NCI-H526 (cell line): Measurements from ENCODE around the gene SPEM2.
A peak's percentile ranks its signal among the peaks of the same experiment; 100 is the strongest.
"Not testable (repeated sequence)": the region's sequence is repeated elsewhere in the genome, so short reads cannot be mapped to it uniquely, and the experiment has no call there.

Experiments used
- DNase-seq, 2 experiments: peaks; one replicate each; lab custom pipeline; 2025; lab: John Stamatoyannopoulos, UW

SPEM2 gene

DNA sequence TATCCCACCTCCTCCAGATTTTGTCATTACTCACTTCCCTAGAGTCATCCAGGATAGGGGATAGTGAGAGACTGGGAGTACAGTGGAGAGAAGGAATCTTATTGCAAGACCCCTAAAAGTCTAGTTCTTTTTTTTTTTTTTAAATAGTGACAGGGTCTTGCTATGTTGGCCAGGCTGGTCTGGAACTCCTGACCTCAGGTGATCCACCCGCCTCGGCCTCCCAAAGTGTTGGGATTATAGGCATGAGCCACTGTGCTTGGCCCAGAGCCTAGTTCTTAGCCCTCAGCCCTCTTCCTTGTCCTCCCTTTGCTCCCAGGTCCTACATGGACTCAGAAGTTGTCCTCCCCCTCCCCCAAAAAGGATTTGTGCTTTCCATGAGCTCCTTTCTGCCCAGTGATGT lies 16.7 kb downstream of the SPEM2 start:
- no peak for DNase-seq

DNA sequence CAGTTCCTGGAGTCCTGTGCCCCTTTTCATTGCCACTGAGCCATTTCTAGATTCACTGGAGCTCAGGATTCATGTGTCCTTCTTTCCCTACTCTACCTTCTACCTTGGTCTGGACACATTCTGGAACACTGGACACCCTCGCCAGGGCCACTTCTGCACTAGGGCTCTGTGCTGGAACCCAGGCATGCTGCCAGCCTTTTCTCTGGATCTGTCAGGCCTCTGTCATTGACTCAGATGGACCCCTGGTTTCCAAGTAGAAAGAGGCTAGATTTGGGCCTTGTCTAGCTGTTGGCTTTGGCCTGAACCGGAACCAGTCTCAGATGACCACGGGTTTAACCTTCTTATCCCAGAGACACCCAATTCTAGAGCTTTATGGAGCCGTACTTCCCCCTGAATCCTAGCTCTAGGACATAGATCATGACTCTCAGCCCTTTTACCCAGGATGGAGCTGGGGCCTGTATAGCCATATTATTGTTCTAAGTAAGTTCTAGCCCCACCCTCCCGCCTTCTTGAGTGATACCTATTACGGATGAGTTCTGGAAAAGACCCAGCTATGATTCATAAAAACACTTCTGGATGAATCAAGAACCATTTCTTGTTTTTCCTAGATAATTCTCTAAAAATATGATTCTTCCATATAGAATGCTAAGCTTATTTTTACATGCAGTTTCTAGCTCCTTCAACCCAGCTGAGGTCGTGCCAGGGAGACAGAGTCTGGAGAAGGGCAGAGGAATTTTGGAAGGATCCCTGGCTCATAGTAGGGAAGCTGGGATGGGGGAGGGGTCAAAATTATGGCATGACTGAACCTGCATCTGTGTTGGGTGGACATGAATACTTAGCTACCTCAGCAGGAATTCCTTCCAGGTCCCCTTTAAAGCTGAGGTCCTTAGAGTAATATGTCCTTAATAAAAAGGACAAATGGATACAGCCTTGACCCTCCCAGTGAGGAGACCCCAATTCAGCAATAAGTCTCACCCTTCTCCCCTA lies 18.4 kb downstream of the SPEM2 start:
- no peak for DNase-seq

DNA sequence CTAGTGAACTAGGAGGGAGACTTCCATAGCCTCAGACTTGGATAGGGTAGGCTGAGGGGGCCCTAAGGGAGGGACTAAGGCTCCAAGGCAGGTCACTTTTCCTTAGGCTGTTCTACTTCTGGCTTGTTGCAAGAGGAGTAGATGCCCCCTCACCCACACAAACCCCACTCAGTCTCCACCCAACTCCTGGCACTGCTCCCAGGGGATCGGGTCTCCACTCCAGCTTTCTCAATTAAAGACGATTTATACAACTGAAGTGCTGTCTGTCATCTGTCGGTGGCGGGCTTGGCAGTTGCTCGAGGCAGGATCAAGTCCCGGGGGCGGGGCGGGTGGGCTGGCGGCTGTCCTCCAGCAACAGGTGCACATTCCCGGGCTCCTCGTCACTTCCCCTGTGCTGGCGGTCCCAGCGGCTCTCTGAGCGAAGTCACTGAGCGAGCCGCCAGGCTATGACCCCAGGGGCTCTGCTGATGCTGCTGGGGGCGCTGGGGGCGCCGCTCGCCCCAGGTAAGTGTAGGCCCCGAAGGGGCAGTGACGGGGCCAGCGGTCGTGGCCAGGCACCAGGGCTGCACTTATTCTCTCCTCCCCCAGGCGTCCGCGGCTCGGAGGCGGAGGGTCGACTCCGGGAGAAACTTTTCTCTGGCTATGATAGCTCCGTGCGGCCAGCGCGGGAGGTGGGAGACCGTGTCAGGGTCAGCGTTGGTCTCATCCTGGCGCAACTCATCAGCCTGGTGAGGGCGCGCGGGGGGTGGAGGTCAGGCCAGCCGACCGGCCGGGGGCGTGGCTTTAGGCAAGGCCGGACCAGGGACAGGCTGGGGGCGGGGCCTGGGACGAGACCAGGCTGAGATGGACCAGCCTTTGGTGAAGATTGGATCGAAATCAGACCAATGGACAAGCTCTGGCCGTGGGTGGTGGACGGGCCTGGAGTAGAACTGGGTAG lies 19.5 kb downstream of the SPEM2 start, which contains the start of gene CHRNB1:
TSS of gene CHRNB1 (plus strand) at position 380 of the 937 bp plus-strand sequence. CDS start at position 447, 67 bp downstream.
- no peak for DNase-seq

DNA sequence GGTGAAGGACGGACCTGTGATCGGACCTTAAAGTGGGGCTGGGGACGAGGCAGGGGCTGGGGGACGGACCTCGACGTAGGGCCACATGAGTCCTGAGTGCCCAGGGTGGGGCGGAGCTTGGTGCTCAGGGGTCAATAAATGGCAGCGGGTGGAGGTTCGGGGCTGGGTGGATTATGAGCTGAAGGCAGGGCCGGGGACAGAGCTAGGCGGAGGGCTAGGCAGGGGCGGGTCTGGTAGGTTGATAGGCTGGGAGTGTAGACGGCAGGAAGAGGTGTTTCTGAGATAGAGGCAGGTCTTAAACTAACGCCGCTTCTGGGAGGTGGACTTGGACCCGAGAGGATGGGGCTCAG lies 20.2 kb downstream of the SPEM2 start:
- DNase-seq = no peak

DNA sequence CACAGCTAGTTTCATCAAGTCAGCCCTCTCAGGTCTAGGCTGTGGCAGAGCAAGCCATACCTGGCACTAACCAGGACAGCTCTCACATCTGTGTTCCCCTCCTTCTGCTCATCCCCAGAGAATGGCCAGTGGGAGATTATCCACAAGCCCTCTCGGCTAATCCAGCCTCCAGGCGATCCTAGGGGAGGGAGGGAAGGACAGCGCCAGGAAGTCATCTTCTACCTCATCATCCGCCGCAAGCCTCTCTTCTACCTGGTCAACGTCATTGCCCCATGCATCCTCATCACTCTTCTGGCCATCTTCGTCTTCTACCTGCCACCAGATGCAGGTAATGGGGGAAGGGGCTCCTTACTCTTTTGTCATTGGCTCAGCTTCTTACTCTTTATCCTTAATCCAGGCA lies 23.0 kb downstream of the SPEM2 start:
- no peak for DNase-seq

DNA sequence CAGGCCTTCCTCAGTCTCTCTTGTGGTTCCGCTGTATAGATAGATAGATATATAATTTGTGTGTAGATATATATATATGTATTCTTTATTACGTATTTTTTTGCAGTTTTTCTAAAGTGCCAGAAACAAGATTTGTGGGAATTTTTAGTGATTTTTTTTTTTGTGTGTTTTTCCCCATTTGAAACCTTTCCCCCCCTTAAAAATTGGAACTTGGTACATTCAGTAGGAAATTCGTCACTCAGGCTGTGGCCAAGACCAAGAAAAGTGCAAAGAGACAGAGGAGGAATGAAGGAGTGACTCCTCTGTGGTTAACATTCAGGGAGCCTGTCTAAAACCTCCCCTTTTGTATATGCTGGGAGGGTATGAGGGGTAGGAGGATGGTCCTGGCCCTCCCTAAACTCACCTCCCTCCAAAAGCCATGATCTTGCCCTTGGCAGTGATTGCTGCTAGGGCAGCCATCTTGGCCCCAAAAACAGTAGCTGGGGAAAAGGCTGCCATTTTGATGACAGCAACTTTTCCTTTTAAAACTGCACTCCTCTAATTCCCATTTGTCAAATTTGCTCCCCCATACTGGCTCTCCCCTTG lies 34.6 kb downstream of the SPEM2 start:
- DNase-seq = no peak

DNA sequence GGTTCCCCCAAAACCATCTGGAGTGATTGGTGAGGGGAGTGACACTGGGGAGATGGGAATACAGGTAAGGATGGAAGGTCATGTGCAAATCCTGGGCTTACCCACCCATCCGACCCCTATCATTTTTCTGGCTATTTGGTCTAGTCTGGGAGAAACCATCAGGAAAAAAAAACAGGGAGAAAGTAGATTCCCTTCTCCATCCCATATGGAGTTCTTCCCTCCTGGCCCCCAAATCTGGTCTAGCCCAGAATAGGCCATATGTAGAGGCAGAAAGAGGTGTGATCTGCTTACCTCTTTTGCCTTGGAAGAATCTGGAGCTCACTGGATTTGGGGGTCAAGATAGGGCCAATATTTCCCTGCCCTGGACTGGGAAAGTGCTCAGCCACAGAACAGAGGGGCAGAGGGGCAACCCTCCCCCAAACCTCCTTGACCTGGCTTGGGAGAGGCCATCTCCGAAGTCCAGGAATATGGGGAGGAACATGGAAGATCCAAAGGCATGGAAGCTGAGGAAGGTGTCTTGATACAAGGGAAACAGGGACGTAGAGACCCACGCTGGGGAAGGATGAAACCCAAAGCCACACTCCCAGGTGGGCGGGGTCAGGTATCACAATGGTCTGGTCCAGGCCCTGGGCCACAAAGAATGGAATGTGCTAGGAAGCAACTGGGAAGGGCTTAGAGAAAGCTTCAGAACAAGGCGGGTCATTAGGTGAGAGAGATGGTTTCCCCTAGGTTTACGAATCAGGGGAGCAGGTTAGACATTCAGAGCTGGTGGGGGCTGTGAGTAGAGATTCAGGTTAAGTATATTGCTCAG lies 35.6 kb downstream of the SPEM2 start:
- no peak for DNase-seq

DNA sequence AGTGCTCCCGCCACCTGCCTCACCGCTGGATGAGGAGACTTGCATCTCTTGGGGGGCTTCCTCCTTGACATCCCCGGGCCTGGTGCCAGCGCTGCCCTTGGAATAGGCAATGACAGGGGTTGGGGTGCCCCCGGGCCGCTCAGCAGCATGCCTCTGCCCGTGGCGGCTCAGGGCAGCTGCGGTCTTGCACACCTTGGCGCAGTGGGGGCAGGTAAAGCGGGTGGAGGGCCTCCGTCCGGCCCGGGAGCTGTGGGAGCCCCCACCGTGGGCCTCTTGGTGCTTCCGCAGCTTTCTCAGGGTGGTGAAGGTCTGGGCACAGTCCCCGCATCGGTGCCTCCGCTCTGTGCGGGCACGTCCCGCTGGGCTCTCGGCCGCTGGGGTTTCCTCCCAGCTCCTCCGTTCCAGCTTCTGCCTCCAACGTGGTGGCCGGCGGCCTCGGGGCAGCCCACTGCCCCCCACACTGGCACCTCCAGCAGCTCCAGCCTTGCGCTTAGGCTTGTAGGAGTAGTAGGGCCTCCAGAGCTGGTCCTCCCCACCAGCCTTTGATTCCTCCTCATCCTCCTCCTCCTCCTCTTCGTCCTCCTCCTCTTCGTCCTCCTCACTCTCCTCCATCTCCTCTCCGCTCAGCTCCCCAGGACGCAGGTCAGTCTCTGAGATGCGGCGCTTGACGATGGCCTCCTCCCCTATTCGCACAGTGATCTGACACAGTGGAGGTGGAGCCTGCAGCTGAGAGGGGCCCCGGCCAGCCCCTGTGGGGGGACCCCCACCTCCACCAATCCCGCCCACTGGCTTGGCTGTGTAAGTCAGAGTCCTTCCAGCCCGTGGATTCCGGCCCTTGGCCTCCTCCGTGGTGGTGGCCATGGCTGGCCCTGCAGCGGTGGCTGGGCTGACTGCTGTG lies 37.3 kb downstream of the SPEM2 start:
- no peak for DNase-seq

DNA sequence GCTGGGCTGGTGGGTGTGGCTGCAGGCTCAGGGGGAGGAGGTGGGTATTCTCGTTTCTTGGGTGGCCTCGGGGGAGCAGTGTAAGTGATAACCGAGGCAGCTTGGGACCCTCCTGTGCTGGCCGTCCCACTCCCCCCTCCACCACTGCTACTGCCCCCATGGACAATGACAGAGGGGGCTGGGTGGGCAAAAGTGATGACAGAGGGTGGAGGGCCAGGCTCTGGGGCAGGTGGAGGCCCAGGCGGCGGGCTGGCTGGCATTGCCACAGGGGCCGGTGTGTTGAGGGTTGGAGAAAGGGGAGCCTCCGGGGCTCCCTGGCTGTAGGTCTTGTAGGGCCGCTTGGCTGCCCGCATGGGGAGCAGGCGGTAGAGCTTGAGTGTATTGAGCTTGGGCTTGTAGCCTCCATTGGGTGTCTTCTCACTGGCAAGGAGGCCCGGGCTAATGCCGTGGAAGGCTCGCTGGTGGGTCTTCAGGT lies 38.0 kb downstream of the SPEM2 start:
- DNase-seq = no peak

DNA sequence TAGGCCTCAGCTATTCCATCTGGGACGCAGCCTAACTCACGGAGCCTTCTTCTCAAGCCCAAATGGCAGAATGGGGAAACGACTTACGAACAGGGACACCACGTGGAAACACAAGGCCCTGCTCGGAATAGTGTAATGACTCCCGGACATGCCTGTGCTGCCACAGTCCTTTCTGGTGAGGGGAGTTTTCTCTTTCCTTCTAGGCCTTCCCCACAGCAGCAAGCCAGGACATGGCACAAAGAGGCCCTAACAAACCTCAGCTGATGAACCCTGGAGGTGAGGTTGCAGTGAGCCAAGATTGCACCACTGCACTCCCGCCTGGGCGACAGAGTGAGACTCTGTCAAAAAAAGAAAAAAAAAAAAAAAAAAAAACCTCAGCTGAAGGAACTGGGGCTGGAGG lies 38.7 kb downstream of the SPEM2 start:
- no peak for DNase-seq

DNA sequence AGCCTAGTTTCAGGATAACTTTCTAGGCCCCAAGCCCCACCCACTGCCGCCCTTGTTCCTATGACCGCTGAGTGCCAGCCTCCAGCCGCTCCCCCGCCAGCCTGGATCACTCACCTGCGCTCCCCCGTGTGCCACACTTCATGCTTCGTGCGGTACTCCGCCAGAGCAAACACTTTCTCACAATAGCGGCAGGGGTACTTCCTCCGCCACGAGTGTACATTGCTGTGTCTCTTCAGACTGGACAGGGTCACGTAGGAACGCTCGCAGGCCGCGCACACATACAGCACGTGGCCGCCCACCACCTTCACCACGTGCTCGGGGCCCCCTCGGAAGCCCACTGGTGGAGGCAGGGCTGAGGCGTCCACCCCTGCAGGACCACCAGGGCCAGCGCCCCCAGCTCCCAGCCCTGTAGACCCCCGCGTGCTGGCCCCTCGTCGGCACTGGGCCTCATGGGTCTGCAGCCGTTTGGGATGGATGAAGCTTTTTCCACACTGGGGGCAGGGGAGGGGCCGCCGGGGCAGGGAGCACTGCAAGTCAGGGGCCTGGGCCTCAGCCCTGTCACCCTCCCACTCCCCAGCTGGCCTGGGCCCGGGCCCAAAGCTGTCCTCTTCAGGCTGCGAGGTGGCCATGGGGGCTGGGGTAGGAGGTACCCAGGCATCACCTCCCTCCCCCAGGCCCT lies 40.3 kb downstream of the SPEM2 start:
- DNase-seq = no peak

DNA sequence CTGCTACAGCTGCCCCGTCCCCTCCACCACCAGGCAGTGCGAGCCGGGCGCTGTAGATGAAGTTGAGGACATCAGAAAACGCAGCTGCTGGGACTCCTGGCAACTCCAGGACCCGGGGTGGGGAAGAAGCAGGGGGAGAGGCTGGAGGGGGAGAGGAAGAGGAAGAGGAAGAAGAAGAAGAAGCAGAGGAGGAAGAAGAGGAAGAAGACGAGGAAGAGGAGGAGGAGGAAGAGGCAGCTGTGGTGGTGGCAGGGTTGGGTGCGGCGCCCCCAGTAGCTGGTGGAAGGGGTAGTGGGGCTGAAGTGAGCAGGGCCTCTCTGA lies 40.9 kb downstream of the SPEM2 start:
- no peak for DNase-seq

DNA sequence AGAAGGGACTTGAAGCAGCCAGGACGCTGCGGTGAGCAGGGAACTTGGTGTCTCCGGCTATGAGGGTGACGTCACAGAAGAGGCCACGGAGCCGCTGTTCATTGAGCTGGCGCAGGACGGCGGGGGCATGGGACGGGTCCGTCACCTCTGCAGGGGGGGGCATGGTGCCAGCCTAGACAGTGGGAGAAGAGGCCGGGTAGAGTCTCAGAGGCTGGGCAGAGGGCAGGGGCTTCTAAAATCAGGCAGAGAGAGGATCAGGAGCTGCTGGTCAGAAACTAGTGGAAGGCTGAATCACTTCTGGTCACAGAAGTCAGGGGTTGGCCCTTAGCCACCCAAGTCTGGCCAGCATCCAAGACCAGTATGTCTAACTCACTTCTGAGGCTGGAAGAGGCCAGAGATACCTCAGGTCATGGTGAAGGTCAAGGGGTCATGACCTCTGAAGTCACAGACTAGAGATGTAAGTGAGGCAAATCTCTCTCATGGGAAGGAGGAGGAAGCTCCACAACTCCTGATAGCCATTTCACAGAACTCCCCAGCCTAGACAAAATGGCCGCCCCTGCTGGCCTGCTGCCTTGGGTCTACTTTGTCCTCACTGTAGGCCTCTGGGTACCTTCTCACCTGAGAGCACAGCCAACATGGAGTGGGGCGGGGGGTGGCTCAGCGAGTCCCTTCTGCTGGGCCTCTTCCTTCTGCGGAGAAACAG lies 41.4 kb downstream of the SPEM2 start:
- no peak for DNase-seq

DNA sequence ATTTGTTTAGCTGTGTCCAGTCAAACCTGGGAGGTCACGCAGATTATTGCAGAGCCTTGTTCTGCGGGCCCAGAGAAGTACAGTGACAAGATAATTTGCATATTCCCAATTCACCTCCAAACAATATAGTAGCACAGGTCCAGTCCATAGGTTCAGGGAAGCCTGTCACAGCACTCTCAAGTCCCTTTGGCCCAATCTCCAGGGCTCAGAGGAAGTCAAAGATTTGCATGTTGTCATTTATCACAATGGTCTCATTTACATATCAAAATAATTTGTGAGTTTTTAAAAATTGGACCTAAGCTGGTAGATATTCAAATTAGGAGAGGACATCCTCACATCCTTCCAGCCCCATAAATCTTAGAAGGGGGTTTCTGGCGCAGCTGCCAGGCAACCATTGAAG lies 42.1 kb downstream of the SPEM2 start:
- DNase-seq = peak in 1 of 2 experiments; percentile 47

DNA sequence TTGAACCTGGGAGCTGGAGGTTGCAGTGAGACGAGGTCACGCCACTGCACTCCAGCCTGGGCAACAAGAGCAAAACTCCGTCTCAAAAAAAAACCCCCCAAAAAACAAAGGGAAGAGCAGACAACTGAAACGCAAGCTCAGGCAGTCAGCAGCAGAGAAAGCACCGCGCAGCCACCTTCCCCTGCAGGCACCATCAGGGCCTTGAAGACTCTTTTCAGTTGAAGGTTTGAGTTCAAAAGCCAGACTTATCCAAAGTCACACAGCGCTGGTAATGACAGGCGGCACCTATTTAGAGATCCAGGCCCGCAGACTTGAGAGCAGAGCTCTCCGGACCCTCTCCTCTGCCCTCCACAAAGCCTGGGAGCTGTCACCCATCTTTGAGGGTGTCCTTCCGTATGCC lies 42.9 kb downstream of the SPEM2 start:
- DNase-seq = no peak

DNA sequence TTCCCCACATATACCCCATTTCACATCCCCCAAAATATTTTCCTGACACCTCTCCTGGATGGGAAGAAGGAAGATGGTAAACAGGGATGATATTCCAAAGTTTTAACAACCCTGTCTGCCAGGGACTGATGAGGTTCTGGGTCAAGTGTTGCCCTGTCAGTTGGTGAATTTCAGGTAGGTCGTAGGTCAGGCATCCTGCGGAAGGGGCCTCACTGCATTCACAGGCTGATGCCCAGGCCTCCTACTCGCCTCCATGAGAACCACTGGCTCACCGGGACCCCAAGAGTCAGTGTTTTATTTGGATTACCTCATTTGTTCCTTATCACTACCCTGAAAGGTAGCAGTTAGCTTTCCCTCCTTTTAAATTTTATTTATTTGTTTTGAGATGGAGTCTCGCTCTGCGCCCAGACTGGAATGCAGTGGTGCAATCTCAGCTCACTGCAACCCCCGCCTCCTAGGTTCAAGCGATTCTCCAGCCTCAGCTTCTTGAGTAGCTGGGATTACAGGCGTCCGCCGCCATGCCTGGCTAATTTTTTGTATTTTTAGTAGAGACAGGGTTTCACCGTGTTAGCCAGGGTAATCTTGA lies 43.5 kb downstream of the SPEM2 start:
- DNase-seq = no peak

DNA sequence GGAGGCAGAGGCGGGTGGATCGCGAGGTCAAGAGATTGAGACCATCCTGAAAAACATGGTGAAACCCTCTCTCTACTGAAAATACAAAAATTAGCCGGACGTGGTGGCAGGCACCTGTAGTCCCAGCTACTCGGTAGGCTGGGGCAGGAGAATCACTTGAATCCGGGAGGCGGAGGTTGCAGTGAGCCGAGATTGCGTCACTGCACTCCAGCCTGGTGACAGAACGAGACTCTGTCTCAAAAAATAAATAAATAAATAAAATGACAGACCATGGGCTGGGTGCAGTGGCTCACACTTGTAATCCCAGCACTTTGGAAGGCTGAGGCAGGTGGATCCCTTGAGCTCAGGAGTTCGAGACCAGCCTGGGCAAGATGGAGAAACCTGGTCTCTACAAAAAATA lies 44.4 kb downstream of the SPEM2 start:
- not testable (repeated sequence) for DNase-seq

DNA sequence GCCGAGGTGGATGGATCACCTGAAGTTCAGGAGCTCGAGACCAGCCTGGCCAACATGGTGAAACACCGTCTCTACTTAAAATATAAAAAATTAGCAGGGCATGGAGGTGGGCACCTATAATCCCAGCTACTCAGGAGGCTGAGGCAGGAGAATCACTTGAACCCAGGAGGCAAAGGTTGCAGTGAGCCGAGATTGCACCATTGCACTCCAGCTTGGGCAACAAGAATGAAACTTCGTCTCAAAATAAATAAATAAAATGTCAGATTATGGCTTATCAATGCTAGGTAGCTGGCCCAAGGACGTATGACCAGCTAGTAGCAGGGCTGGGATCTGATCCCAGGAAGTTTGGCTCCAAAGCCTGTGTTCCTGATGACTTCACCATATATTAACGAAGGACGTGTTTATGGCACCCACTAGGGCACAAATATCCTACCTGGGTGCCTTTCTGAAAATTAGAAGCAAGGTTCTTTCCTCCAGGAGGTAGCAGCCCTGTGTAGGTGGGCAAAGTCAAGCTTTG lies 45.1 kb downstream of the SPEM2 start:
- DNase-seq = not testable (repeated sequence)

DNA sequence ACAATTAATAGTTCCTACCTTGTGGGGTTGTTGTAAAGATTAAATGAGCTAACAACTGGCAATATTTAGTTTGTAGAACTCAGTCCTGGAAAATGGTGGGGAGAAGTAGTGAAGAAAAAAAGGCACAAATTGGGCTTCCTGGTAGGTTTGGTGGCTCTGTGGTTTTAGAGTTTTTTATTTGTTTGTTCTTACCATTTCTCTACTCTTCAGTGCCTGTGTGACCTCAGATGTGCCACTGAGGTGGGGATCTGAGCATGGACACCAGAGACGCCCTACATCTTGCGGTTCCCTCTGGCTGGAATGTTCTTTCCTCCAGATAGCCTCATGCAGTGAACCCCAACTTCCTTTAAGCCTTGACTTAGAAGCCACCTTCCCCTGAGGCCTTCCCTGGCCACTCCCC lies 46.3 kb downstream of the SPEM2 start:
- no peak for DNase-seq
